ENCODE results near the gene MAPK6.
"Not testable (repeated sequence)": the region's sequence is repeated elsewhere in the genome, so short reads cannot be mapped to it uniquely, and the experiment has no call there.

DNA sequence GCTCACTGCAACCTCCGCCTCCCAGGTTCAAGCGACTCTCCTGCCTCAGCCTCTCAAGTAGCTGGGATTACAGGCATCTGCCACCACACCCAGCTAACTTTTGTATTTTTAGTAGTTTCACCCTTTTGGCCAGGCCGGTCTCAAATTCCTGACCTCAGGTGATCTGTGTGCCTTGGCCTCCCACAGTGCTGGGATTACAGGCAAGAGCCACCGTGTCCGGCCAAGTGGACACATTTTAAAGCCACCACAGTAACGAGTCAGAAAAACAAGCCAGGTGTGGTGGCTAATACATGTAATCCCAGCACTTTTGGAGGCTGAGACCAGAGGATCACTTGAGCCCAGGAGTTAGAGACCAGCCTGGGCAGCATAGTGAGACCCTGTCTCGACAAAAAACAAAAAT is 35.8 kb downstream of the MAPK6 start:
- TF ChIP-seq, protein P1, sequence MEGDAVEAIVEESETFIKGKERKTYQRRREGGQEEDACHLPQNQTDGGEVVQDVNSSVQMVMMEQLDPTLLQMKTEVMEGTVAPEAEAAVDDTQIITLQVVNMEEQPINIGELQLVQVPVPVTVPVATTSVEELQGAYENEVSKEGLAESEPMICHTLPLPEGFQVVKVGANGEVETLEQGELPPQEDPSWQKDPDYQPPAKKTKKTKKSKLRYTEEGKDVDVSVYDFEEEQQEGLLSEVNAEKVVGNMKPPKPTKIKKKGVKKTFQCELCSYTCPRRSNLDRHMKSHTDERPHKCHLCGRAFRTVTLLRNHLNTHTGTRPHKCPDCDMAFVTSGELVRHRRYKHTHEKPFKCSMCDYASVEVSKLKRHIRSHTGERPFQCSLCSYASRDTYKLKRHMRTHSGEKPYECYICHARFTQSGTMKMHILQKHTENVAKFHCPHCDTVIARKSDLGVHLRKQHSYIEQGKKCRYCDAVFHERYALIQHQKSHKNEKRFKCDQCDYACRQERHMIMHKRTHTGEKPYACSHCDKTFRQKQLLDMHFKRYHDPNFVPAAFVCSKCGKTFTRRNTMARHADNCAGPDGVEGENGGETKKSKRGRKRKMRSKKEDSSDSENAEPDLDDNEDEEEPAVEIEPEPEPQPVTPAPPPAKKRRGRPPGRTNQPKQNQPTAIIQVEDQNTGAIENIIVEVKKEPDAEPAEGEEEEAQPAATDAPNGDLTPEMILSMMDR (IDR thresholded peaks at IDR 0.05): not testable (repeated sequence)
- TF ChIP-seq POLR2A (IDR thresholded peaks at IDR 0.05): not testable (repeated sequence)
